IPS-NIHi11 (cell line): ENCODE measurements around the gene ZNF503.

Source experiments
- DNase-seq: peaks from one replicate; pipeline ENCODE4 v3.0.0; 2012; ENCODE audit warnings: mixed read lengths, low spot score

ZNF503 gene

GRCh38 chr10:75353183-75353582 is 48.4 kb downstream of the ZNF503 start:
- no peak for DNase-seq

- DNase-seq = no peak
Measured at GRCh38 chr10:75352650-75353049, 48.9 kb downstream of the ZNF503 start.

DNA sequence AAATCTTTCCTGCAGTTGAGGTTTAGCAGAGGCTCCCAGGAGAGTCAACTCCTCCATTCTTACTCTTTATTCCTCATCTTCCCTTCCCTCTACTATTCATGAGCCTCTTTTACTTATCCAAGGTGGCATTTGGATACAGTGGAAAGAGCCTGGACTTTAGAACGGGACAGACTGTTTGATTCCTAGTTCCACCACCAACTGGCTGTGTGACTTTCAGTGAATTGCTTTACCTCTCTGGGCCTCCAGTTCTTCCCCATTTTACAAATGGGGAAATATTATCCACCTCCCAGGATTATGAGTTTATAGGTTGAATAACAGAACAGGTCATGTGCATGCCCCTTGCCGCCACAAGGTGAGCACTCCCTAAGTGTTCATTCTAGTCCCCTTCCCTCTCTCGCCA is 49.9 kb downstream of the ZNF503 start:
- no peak for DNase-seq

DNA sequence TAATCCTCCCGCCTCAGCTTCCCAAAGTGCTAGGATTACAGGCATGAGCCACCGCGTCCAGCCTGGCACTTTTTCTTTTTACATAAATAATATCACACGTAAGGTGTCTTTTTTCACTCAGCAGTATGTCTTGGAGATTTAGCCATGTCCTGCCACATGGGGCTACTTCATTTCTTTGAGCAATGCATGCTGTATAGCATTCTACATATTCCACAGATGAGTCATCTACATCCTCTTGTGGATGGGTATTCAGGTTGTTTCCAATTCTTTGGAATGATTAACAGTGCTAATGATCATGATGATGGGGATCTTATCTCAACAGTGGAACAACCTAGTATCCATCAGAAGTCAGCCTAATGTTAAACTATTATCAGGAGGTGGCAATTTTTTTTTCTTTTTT is 50.8 kb downstream of the ZNF503 start:
- no peak for DNase-seq
